Measurements from ENCODE around the gene CACNB2.
A peak's percentile ranks its signal among the peaks of the same experiment; 100 is the strongest.

Gene CACNB2

GRCh38 chr10:18368682-18369081, 228.5 kb downstream of the CACNB2 start:
- Histone ChIP-seq H3K4me1 (ENCODE audit: control insufficient read depth, insufficient read depth, low read length, poor library complexity, severe bottlenecking) (no peaks in the 10 kb centered on the region), H3K27me3 (replicated peaks; ENCODE audit: control insufficient read depth, insufficient read depth, low read length, poor library complexity, severe bottlenecking) (no peaks in the 10 kb centered on the region), H3K9me3 (ENCODE audit: control insufficient read depth, low read length) (no peaks in the 10 kb centered on the region), H3K36me3 (ENCODE audit: control insufficient read depth, insufficient read depth, low read length) (no peaks in the 10 kb centered on the region), H3K27ac (ENCODE audit: insufficient read depth, low read length, poor library complexity, severe bottlenecking) (no peak overlapping the region), H3K4me3 (ENCODE audit: insufficient read depth, low read depth, low read length, poor library complexity, severe bottlenecking) (no peak overlapping the region)
- no peak for DNase-seq

DNA sequence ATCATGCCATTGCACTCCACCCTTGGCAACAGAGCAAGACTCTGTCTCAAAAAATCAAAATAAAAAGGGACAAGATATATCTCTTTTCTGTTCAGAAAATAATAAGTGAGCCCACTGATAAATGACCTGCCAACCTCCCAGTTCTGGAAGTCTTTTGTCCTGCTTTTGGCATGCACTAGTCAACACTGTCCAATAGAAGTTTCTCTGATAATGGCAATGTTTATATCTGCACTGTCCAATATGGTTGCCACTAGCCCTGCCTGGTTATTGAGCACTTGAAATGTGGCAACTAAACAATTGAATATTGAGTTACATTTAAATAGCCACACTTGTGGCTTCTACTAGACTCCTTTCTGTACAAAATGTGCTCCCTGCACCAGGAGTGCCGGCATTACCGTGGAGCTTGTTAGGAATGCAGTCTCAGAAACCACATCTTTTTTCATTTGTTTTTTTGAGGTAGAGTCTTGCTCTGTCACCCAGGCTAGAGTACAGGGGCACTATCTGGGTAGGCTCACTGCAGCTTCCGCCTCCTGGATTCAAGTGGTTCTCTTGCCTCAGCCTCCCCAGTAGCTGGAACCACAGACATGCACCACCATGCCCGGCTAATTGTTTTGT, 229.7 kb downstream of the CACNB2 start:
- Histone ChIP-seq H3K27me3 (replicated peaks; ENCODE audit: control insufficient read depth, insufficient read depth, low read length, poor library complexity, severe bottlenecking) (no peaks in the 10 kb centered on the region), H3K9me3 (ENCODE audit: control insufficient read depth, low read length) (no peaks in the 10 kb centered on the region), H3K4me1 (ENCODE audit: control insufficient read depth, insufficient read depth, low read length, poor library complexity, severe bottlenecking) (no peaks in the 10 kb centered on the region), H3K27ac (ENCODE audit: insufficient read depth, low read length, poor library complexity, severe bottlenecking) (no peak overlapping the region), H3K4me3 (ENCODE audit: insufficient read depth, low read depth, low read length, poor library complexity, severe bottlenecking) (no peak overlapping the region), H3K36me3 (ENCODE audit: control insufficient read depth, insufficient read depth, low read length) (no peaks in the 10 kb centered on the region)
- DNase-seq = no peak

DNA sequence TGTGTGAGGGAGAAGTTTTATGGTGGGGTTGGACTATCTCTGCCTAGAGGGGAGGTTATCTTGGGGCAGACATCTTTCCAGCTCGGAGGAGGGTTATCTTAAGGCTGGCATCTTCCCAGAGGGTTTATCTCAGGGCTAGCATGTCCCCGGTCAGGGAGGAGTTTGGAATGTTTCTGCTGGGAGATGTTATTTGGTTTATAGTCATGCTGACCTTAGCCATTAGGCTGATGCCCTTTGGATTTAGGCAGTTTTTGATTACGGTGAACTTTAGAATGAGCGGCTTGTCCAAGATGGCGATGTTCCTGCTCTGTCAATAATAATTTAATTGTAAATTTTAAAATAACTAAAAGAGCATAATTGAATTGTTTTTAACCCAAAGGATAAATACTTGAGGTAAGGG, 236.4 kb downstream of the CACNB2 start:
- Histone ChIP-seq H3K9me3 (ENCODE audit: control insufficient read depth, low read length) (no peaks in the 10 kb centered on the region), H3K4me3 (ENCODE audit: insufficient read depth, low read depth, low read length, poor library complexity, severe bottlenecking) (no peak overlapping the region), H3K27me3 (replicated peaks; ENCODE audit: control insufficient read depth, insufficient read depth, low read length, poor library complexity, severe bottlenecking) (no peaks in the 10 kb centered on the region), H3K27ac (ENCODE audit: insufficient read depth, low read length, poor library complexity, severe bottlenecking) (no peak overlapping the region), H3K36me3 (ENCODE audit: control insufficient read depth, insufficient read depth, low read length) (no peaks in the 10 kb centered on the region), H3K4me1 (ENCODE audit: control insufficient read depth, insufficient read depth, low read length, poor library complexity, severe bottlenecking) (no peaks in the 10 kb centered on the region)
- no peak for DNase-seq

DNA sequence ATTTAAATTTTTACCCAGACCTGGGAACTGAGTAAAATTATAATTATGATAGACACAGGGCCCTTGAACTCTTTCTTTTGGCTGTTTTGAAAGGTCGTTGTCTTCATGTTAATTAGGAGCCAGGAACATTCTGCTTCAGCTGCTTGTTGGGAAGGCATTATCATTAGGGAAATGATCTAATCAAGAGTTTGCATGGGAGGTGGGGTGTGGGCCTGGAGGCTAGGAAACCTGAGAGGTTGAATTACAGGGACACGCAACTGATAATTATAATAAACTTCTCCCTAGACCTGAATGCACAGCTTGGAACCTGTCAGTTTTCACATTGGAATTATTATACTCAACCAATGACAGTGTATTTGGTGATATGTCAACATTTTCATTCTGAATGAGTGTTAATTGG, 237.7 kb downstream of the CACNB2 start:
- no peak for DNase-seq
- no peak overlapping the region for H3K4me3 ChIP-seq (ENCODE audit: insufficient read depth, low read depth, low read length, poor library complexity, severe bottlenecking)
- no peaks in the 10 kb centered on the region for H3K9me3 ChIP-seq (ENCODE audit: control insufficient read depth, low read length)
- no peaks in the 10 kb centered on the region for H3K4me1 ChIP-seq (ENCODE audit: control insufficient read depth, insufficient read depth, low read length, poor library complexity, severe bottlenecking)
- no peaks in the 10 kb centered on the region for H3K27me3 ChIP-seq (replicated peaks; ENCODE audit: control insufficient read depth, insufficient read depth, low read length, poor library complexity, severe bottlenecking)
- H3K27ac ChIP-seq (ENCODE audit: insufficient read depth, low read length, poor library complexity, severe bottlenecking) = no peak overlapping the region
- no peaks in the 10 kb centered on the region for H3K36me3 ChIP-seq (ENCODE audit: control insufficient read depth, insufficient read depth, low read length)

- no peak overlapping the region for H3K4me3 ChIP-seq (ENCODE audit: insufficient read depth, low read depth, low read length, poor library complexity, severe bottlenecking)
- no peaks in the 10 kb centered on the region for H3K27me3 ChIP-seq (replicated peaks; ENCODE audit: control insufficient read depth, insufficient read depth, low read length, poor library complexity, severe bottlenecking)
- no peak for DNase-seq
- H3K36me3 ChIP-seq (ENCODE audit: control insufficient read depth, insufficient read depth, low read length) = no peaks in the 10 kb centered on the region
- no peak overlapping the region for H3K27ac ChIP-seq (ENCODE audit: insufficient read depth, low read length, poor library complexity, severe bottlenecking)
- no peaks in the 10 kb centered on the region for H3K4me1 ChIP-seq (ENCODE audit: control insufficient read depth, insufficient read depth, low read length, poor library complexity, severe bottlenecking)
- no peaks in the 10 kb centered on the region for H3K9me3 ChIP-seq (ENCODE audit: control insufficient read depth, low read length)
Measured at GRCh38 chr10:18378766-18379165, 238.5 kb downstream of the CACNB2 start.

- no peak for DNase-seq
- H3K4me3 ChIP-seq (ENCODE audit: insufficient read depth, low read depth, low read length, poor library complexity, severe bottlenecking) = no peak overlapping the region
- no peaks in the 10 kb centered on the region for H3K36me3 ChIP-seq (ENCODE audit: control insufficient read depth, insufficient read depth, low read length)
- no peak overlapping the region for H3K27ac ChIP-seq (ENCODE audit: insufficient read depth, low read length, poor library complexity, severe bottlenecking)
- no peaks in the 10 kb centered on the region for H3K27me3 ChIP-seq (replicated peaks; ENCODE audit: control insufficient read depth, insufficient read depth, low read length, poor library complexity, severe bottlenecking)
- no peaks in the 10 kb centered on the region for H3K9me3 ChIP-seq (ENCODE audit: control insufficient read depth, low read length)
- no peaks in the 10 kb centered on the region for H3K4me1 ChIP-seq (ENCODE audit: control insufficient read depth, insufficient read depth, low read length, poor library complexity, severe bottlenecking)
Measured at GRCh38 chr10:18381679-18382078, 241.5 kb downstream of the CACNB2 start.

GRCh38 chr10:18397906-18398305, 257.7 kb downstream of the CACNB2 start:
- Histone ChIP-seq H3K4me3 (ENCODE audit: insufficient read depth, low read depth, low read length, poor library complexity, severe bottlenecking) (no peak overlapping the region), H3K4me1 (ENCODE audit: control insufficient read depth, insufficient read depth, low read length, poor library complexity, severe bottlenecking) (no peaks in the 10 kb centered on the region), H3K36me3 (ENCODE audit: control insufficient read depth, insufficient read depth, low read length) (no peaks in the 10 kb centered on the region), H3K9me3 (ENCODE audit: control insufficient read depth, low read length) (no peaks in the 10 kb centered on the region), H3K27me3 (replicated peaks; ENCODE audit: control insufficient read depth, insufficient read depth, low read length, poor library complexity, severe bottlenecking) (no peaks in the 10 kb centered on the region), H3K27ac (ENCODE audit: insufficient read depth, low read length, poor library complexity, severe bottlenecking) (no peak overlapping the region)
- DNase-seq = no peak

- Histone ChIP-seq H3K27me3 (replicated peaks; ENCODE audit: control insufficient read depth, insufficient read depth, low read length, poor library complexity, severe bottlenecking) (no peaks in the 10 kb centered on the region), H3K4me3 (ENCODE audit: insufficient read depth, low read depth, low read length, poor library complexity, severe bottlenecking) (no peak overlapping the region), H3K27ac (ENCODE audit: insufficient read depth, low read length, poor library complexity, severe bottlenecking) (no peak overlapping the region), H3K36me3 (ENCODE audit: control insufficient read depth, insufficient read depth, low read length) (no peaks in the 10 kb centered on the region), H3K4me1 (ENCODE audit: control insufficient read depth, insufficient read depth, low read length, poor library complexity, severe bottlenecking) (no peaks in the 10 kb centered on the region), H3K9me3 (ENCODE audit: control insufficient read depth, low read length) (no peaks in the 10 kb centered on the region)
- DNase-seq = no peak
Measured at GRCh38 chr10:18399158-18399557, 258.9 kb downstream of the CACNB2 start.

DNA sequence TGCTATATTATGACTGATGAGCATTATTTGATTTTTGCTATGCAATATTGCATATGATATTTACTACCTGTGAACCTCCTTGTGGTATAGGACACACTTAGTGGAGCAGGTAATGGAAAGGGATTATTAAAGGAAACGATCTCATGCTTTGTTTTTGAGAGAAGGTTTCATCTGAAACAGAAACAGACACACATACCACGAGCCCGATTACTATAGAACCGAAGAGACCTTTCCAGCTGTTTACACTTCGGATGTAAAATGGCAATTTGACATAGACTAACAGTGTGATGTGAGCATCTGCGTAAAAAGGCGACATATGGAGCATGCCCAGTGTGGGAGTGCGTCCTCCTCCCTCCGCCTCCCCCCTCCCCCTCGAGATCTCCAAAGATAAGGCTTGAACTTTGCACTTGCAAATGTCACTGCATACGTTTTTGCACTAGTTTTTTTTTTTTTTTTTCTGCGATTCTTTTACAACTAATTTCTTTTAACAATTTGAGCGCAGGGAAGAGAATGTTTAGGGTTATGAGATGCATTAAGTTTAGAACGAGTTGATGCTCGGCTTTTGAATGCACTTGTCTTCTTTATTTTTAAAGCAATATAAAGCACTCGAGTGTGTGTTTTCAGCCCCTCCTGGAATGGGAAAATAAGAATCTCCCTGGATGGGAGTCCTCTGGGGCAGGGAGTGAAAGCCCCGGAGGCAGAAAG, 260.1 kb downstream of the CACNB2 start:
- Histone ChIP-seq H3K27ac (ENCODE audit: insufficient read depth, low read length, poor library complexity, severe bottlenecking) (no peak overlapping the region), H3K4me3 (ENCODE audit: insufficient read depth, low read depth, low read length, poor library complexity, severe bottlenecking) (no peak overlapping the region), H3K4me1 (ENCODE audit: control insufficient read depth, insufficient read depth, low read length, poor library complexity, severe bottlenecking) (no peaks in the 10 kb centered on the region), H3K9me3 (ENCODE audit: control insufficient read depth, low read length) (no peaks in the 10 kb centered on the region), H3K36me3 (ENCODE audit: control insufficient read depth, insufficient read depth, low read length) (no peaks in the 10 kb centered on the region), H3K27me3 (replicated peaks; ENCODE audit: control insufficient read depth, insufficient read depth, low read length, poor library complexity, severe bottlenecking) (no peaks in the 10 kb centered on the region)
- DNase-seq = peak in 1 of 3 donors; percentile 1

- H3K4me1 ChIP-seq (ENCODE audit: control insufficient read depth, insufficient read depth, low read length, poor library complexity, severe bottlenecking) = no peaks in the 10 kb centered on the region
- no peaks in the 10 kb centered on the region for H3K36me3 ChIP-seq (ENCODE audit: control insufficient read depth, insufficient read depth, low read length)
- no peaks in the 10 kb centered on the region for H3K27me3 ChIP-seq (replicated peaks; ENCODE audit: control insufficient read depth, insufficient read depth, low read length, poor library complexity, severe bottlenecking)
- no peak overlapping the region for H3K4me3 ChIP-seq (ENCODE audit: insufficient read depth, low read depth, low read length, poor library complexity, severe bottlenecking)
- no peak overlapping the region for H3K27ac ChIP-seq (ENCODE audit: insufficient read depth, low read length, poor library complexity, severe bottlenecking)
- no peak for DNase-seq
- H3K9me3 ChIP-seq (ENCODE audit: control insufficient read depth, low read length) = no peaks in the 10 kb centered on the region
Measured at GRCh38 chr10:18400906-18401245, 260.7 kb downstream of the CACNB2 start.
